ENCODE results near the gene NEDD4.

NEDD4 gene

DNA sequence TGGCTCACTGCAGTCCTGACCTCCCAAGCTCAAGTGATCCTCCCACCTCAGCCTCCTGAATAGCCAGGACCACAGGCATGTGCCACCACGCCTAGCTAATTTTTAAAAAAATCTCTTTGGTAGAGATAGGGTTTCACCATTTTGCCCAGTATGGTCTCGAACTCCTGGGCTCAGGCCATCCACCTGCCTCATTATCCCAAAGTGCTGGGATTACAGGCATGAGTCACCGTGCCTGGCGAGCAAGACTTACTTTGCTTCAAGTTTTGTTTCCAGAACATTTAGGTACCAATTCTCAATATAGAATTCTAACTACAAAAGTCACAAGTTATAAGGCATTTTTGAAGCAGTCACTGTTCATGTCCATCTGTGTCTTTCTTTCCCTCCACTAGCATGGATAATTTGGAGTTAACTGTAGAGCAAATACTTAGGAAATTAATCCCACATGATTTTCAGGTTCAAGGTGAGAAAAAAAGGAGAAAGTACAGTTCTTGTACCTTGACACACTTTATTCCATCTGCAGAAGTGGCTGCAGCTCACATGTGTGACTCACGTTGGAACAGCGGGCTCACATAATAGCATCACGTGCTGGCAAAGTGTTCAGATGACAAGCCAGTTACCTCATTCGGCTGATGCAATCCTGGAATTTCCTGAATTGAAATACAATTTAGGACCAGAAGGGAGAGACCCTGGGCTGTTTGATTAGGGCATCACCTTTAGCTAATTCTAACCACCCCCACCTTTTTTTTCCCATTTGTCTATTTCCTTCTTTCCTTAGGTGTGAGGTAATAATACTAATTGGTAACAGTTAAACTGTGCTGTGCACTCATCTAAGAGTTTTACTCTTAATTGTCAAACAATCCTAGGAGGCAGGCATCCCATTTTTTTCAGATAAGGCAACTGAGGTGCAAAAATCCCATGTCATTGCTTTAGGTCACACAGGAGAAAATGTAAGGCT lies 46.9 kb upstream of the NEDD4 start (continued):
- TF ChIP-seq INSM2 (tag by site-specific recombination; IDR thresholded peaks at IDR 0.05) = peak; percentile 71
- no peak for TF ChIP-seq ZNF391 (tag by site-specific recombination; IDR thresholded peaks at IDR 0.05; ENCODE audit: borderline replicate concordance, low read depth)
- TF ChIP-seq GLI4 (tag by site-specific recombination; IDR thresholded peaks at IDR 0.05) = no peak
- no peak for TF ChIP-seq ZNF670 (tag by site-specific recombination; IDR thresholded peaks at IDR 0.05; ENCODE audit: low read depth)
- peak; percentile 42; the same call in 1 of the 2 replicates for TF ChIP-seq ZNF335 (tag by site-specific recombination; conservative IDR thresholded peaks at IDR 0.05)
- peak; percentile 91 for TF ChIP-seq ATF2 (tag by site-specific recombination; IDR thresholded peaks at IDR 0.05; ENCODE audit: low read depth)
- TF ChIP-seq AEBP2 (tag by site-specific recombination; IDR thresholded peaks at IDR 0.05; ENCODE audit: borderline replicate concordance) = no peak
- TF ChIP-seq ZNF280D (tag by site-specific recombination; IDR thresholded peaks at IDR 0.05) = no peak
- TF ChIP-seq ZNF561 (tag by site-specific recombination; IDR thresholded peaks at IDR 0.05; ENCODE audit: borderline replicate concordance) = no peak
- no peak for TF ChIP-seq ZFP41 (tag by site-specific recombination; IDR thresholded peaks at IDR 0.05; ENCODE audit: borderline replicate concordance)
- TF ChIP-seq, protein P1, sequence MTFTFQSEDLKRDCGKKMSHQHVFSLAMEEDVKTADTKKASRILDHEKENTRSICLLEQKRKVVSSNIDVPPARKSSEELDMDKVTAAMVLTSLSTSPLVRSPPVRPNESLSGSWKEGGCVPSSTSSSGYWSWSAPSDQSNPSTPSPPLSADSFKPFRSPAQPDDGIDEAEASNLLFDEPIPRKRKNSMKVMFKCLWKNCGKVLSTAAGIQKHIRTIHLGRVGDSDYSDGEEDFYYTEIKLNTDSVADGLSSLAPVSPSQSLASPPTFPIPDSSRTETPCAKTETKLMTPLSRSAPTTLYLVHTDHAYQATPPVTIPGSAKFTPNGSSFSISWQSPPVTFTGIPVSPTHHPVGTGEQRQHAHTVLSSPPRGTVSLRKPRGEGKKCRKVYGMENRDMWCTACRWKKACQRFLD (tag by site-specific recombination; IDR thresholded peaks at IDR 0.05) = no peak
- peak; percentile 14; the same call in 1 of the 2 replicates for TF ChIP-seq GLI2 (tag by site-specific recombination; IDR thresholded peaks at IDR 0.05; ENCODE audit: borderline replicate concordance, low read depth)
- TF ChIP-seq ZBTB26 (tag by site-specific recombination; optimal IDR thresholded peaks at IDR 0.05) = no peak
- 0 out of 2 replicates have a peak, but pooled peaks have one; percentile 27 for TF ChIP-seq ZNF362 (tag by site-specific recombination; IDR thresholded peaks at IDR 0.05)
- no peak for TF ChIP-seq ZNF623 (tag by site-specific recombination; IDR thresholded peaks at IDR 0.05)
- no peak for TF ChIP-seq ZNF626 (tag by site-specific recombination; IDR thresholded peaks at IDR 0.05)
- TF ChIP-seq ZNF19 (tag by site-specific recombination; IDR thresholded peaks at IDR 0.05; ENCODE audit: low read depth) = no peak
- no peak for TF ChIP-seq MYNN (tag by site-specific recombination; IDR thresholded peaks at IDR 0.05; ENCODE audit: borderline replicate concordance)
- TF ChIP-seq ZNF302 (tag by site-specific recombination; IDR thresholded peaks at IDR 0.05; ENCODE audit: low read depth) = no peak
- no peak for TF ChIP-seq ZNF239 (tag by site-specific recombination; IDR thresholded peaks at IDR 0.05)
- TF ChIP-seq, protein P2, sequence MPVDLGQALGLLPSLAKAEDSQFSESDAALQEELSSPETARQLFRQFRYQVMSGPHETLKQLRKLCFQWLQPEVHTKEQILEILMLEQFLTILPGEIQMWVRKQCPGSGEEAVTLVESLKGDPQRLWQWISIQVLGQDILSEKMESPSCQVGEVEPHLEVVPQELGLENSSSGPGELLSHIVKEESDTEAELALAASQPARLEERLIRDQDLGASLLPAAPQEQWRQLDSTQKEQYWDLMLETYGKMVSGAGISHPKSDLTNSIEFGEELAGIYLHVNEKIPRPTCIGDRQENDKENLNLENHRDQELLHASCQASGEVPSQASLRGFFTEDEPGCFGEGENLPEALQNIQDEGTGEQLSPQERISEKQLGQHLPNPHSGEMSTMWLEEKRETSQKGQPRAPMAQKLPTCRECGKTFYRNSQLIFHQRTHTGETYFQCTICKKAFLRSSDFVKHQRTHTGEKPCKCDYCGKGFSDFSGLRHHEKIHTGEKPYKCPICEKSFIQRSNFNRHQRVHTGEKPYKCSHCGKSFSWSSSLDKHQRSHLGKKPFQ (tag by site-specific recombination; IDR thresholded peaks at IDR 0.05) = no peak
- peak; percentile 48; the same call in 1 of the 2 replicates for TF ChIP-seq PRDM1 (tag by site-specific recombination; IDR thresholded peaks at IDR 0.05)
- TF ChIP-seq ZNF701 (tag by site-specific recombination; IDR thresholded peaks at IDR 0.05) = no peak
- no peak for TF ChIP-seq ZNF133 (tag by site-specific recombination; IDR thresholded peaks at IDR 0.05)
- TF ChIP-seq ZNF843 (tag by site-specific recombination; IDR thresholded peaks at IDR 0.05) = 0 out of 2 replicates have a peak, but pooled peaks have one; percentile 53
